ENCODE results near the gene AFMID. TPM values are rescaled to one million over a fixed set of nuclear protein-coding genes. Genes with fewer than 3 reads are reported as not detected.

Gene AFMID
- total and polyA plus RNA-seq, 2 donors from 2014 or later = 63.9 to 118 TPM

DNA sequence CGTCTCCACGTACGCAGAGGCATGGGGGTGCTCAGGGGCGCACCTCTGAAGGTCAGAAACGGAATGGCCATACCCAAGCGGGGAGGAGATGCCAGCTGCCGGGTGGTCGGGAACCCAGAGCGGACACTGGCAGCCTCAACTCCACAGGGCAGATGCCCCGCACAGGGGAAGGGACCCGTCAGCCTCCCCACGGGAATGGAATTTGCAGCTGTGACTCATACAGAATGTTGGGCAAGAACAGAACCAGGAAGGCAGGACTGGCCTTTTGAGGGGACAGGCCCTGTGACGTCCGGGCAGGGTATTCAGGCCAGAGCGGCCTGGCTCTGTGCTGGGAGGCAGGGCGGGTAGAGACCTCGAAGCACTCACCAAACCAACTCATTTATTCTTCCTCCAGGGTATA, 7.8 kb upstream of the AFMID start:
- Histone ChIP-seq H3K4me3 (ENCODE audit: low read length in 3 of 3) (no peak overlapping the region), H3K36me3 (ENCODE audit: control insufficient read depth in 2 of 3, insufficient read depth in 3 of 3, low read length in 3 of 3) (no peaks in the 10 kb centered on the region), H3K27me3 (ENCODE audit: control insufficient read depth, insufficient read depth, low read length) (no peaks in the 10 kb centered on the region), H3K9ac (ENCODE audit: low read length in 3 of 3) (no peak overlapping the region), H3K9me3 (ENCODE audit: control insufficient read depth in 2 of 3, insufficient read depth in 1 of 3, low read length in 3 of 3) (no peaks in the 10 kb centered on the region), H3K4me1 (ENCODE audit: control insufficient read depth in 2 of 3, insufficient read depth in 2 of 3, low read depth in 1 of 3, low read length in 3 of 3) (peaks cover 0 to 52% (median 30%) of the 10 kb centered on the region in 3 donors), H3K27ac (ENCODE audit: low read depth in 2 of 2, low read length in 2 of 2) (peak overlapping the region; percentile 76 to 82)
- peak in 1 of 5 donors; percentile 91 for DNase-seq
- TF ChIP-seq, protein P1, sequence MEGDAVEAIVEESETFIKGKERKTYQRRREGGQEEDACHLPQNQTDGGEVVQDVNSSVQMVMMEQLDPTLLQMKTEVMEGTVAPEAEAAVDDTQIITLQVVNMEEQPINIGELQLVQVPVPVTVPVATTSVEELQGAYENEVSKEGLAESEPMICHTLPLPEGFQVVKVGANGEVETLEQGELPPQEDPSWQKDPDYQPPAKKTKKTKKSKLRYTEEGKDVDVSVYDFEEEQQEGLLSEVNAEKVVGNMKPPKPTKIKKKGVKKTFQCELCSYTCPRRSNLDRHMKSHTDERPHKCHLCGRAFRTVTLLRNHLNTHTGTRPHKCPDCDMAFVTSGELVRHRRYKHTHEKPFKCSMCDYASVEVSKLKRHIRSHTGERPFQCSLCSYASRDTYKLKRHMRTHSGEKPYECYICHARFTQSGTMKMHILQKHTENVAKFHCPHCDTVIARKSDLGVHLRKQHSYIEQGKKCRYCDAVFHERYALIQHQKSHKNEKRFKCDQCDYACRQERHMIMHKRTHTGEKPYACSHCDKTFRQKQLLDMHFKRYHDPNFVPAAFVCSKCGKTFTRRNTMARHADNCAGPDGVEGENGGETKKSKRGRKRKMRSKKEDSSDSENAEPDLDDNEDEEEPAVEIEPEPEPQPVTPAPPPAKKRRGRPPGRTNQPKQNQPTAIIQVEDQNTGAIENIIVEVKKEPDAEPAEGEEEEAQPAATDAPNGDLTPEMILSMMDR (IDR thresholded peaks at IDR 0.05; ENCODE audit: borderline replicate concordance, extremely low read depth, insufficient read depth) = no peak
- intact Hi-C loops (cut with DNase I) = loop anchor here (10.0 kb wide), 1 partner anchor 65 kb away; no protein-coding TSS in a partner anchor
- no peak for FAIRE-seq

DNA sequence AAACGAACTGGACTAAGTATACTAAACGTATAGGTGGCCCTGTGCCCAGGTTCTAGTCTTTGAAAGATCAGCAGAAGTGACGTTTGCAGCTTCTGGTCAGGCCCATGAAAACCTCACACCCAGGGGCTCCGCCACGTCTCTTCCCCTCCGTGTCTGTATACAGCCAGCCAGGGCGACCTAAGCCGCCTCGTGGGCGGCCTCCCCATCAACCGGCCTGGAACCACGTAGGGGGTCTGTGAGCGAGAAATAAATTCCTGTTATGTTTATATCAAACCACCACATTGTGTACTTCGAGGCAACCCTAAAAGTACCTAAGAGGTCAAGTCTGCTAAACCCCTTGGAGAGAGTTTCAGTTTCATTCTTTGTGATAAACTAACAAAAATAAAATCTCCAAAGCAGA, 7.1 kb upstream of the AFMID start:
- no peaks in the 10 kb centered on the region for H3K27me3 ChIP-seq (ENCODE audit: control insufficient read depth, insufficient read depth, low read length)
- TF ChIP-seq, protein P1 (IDR thresholded peaks at IDR 0.05; ENCODE audit: borderline replicate concordance, extremely low read depth, insufficient read depth) = no peak
- intact Hi-C loops (cut with DNase I) = no loop called here
- peak overlapping the region; percentile 76 to 82 for H3K27ac ChIP-seq (ENCODE audit: low read depth in 2 of 2, low read length in 2 of 2)
- H3K9me3 ChIP-seq (ENCODE audit: control insufficient read depth in 2 of 3, insufficient read depth in 1 of 3, low read length in 3 of 3) = no peaks in the 10 kb centered on the region
- FAIRE-seq (no peak), DNase-seq (no peak)
- no peaks in the 10 kb centered on the region for H3K36me3 ChIP-seq (ENCODE audit: control insufficient read depth in 2 of 3, insufficient read depth in 3 of 3, low read length in 3 of 3)
- H3K4me3 ChIP-seq (ENCODE audit: low read length in 3 of 3) = peak overlapping the region in 1 of 3 donors; percentile 35
- H3K9ac ChIP-seq (ENCODE audit: low read length in 3 of 3) = peak overlapping the region in 1 of 3 donors; percentile 34
- H3K4me1 ChIP-seq (ENCODE audit: control insufficient read depth in 2 of 3, insufficient read depth in 2 of 3, low read depth in 1 of 3, low read length in 3 of 3) = peaks cover 0 to 45% (median 31%) of the 10 kb centered on the region in 3 donors

DNA sequence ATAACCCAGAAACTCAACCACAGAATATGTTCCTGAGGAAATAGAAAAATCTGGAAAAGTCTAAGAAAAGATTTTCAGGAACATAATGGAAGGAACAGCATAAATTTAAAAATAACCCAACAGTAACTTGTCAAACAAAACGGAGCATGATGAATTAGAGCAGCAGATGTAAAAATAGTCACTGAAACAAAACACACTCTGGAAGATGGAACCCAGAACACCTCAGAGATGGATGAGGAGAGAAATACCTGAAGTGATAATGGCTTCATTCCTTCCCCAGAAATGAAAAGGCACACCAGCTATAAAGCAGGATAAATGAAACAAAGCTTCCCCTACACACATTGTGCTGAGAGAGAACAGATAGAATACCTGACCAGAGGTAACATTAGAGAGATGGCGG, 6.7 kb upstream of the AFMID start:
- intact Hi-C loops (cut with DNase I) = no loop called here
- Histone ChIP-seq H3K27me3 (ENCODE audit: control insufficient read depth, insufficient read depth, low read length) (no peaks in the 10 kb centered on the region), H3K4me1 (ENCODE audit: control insufficient read depth in 2 of 3, insufficient read depth in 2 of 3, low read depth in 1 of 3, low read length in 3 of 3) (peaks cover 0 to 41% (median 27%) of the 10 kb centered on the region in 3 donors), H3K27ac (ENCODE audit: low read depth in 2 of 2, low read length in 2 of 2) (peak overlapping the region in 1 of 2 donors; percentile 82), H3K36me3 (ENCODE audit: control insufficient read depth in 2 of 3, insufficient read depth in 3 of 3, low read length in 3 of 3) (no peaks in the 10 kb centered on the region), H3K9me3 (ENCODE audit: control insufficient read depth in 2 of 3, insufficient read depth in 1 of 3, low read length in 3 of 3) (no peaks in the 10 kb centered on the region), H3K9ac (ENCODE audit: low read length in 3 of 3) (no peak overlapping the region), H3K4me3 (ENCODE audit: low read length in 3 of 3) (no peak overlapping the region)
- FAIRE-seq = no peak
- TF ChIP-seq, protein P1 (IDR thresholded peaks at IDR 0.05; ENCODE audit: borderline replicate concordance, extremely low read depth, insufficient read depth) = no peak
- no peak for DNase-seq

DNA sequence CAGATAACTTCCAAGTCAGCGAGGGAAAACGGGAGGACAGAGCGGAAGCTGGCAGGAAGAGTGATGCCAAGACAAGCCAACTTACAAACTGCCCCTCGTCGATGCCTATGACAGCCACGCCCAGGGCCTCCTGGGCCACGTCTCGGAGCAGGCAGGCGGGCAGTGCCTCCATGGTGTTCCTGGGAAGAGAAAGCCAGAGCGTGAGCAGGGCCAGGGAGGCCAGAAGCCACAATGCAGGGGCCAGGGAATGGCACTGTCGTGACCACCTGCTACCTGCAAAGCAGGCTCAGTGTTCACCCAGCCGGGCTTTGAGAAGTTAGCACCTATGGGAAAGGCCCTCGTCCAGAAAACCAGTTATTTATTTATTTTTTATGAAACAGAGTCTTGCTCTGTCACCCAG, 4.7 kb upstream of the AFMID start:
- Histone ChIP-seq H3K9ac (ENCODE audit: low read length in 3 of 3) (no peak overlapping the region), H3K36me3 (ENCODE audit: control insufficient read depth in 2 of 3, insufficient read depth in 3 of 3, low read length in 3 of 3) (no peaks in the 10 kb centered on the region), H3K27ac (ENCODE audit: low read depth in 2 of 2, low read length in 2 of 2) (no peak overlapping the region), H3K9me3 (ENCODE audit: control insufficient read depth in 2 of 3, insufficient read depth in 1 of 3, low read length in 3 of 3) (no peaks in the 10 kb centered on the region), H3K27me3 (ENCODE audit: control insufficient read depth, insufficient read depth, low read length) (no peaks in the 10 kb centered on the region), H3K4me3 (ENCODE audit: low read length in 3 of 3) (no peak overlapping the region), H3K4me1 (ENCODE audit: control insufficient read depth in 2 of 3, insufficient read depth in 2 of 3, low read depth in 1 of 3, low read length in 3 of 3) (peaks cover 0 to 24% (median 18%) of the 10 kb centered on the region in 3 donors)
- FAIRE-seq (no peak), DNase-seq (no peak)
- intact Hi-C loops (cut with DNase I) = no loop called here
- TF ChIP-seq, protein P1 (IDR thresholded peaks at IDR 0.05; ENCODE audit: borderline replicate concordance, extremely low read depth, insufficient read depth) = no peak
